K562 (cell line): Measurements from ENCODE around the gene SIMC1. TPM values are rescaled to one million over a fixed set of nuclear protein-coding genes. Genes with fewer than 3 reads are reported as not detected.
A peak's percentile ranks its signal among the peaks of the same experiment; 100 is the strongest.
"Not testable (repeated sequence)": the region's sequence is repeated elsewhere in the genome, so short reads cannot be mapped to it uniquely, and the experiment has no call there.

Source experiments
- ATAC-seq: fragments of 200-7000 bp; cut with Tn5 transposase; 3 replicates; pipeline ENCODE4 v1.9.1; 2020; ENCODE audit warnings: moderate library complexity
- BruUV-seq: library from RNA; stranded (reverse); fragments of 400-500 nt; replicated peaks from 2 replicates; lab custom pipeline; 2021; lab: Mats Ljungman, UMichigan
- CTCF ChIA-PET: fragments of 300-600 bp; formaldehyde crosslinking; extraction: SDS; loops from one replicate; lab custom pipeline; 2021; ENCODE audit warnings: low intra/inter-chr PET ratio; lab: Yijun Ruan, JAX
- POLR2A ChIA-PET: fragments of 300-600, 350-650 bp; sonication (Branson Sonifier 250); formaldehyde crosslinking; extraction: SDS; loops from one replicate; lab custom pipeline; 2021; ENCODE audit warnings: antibody characterized with exemption, inconsistent platforms; lab: Yijun Ruan, JAX
- DNase-seq, 4 experiments: peaks; one replicate each; pipeline versions ENCODE4 v3.0.0 to v3.0.0-alpha.2; 2011 to 2018; ENCODE audit warnings: low spot score in 3 of 4, mixed read lengths in 3 of 4; ENCODE audit errors: extremely low read depth in 1 of 4
- FAIRE-seq: peaks from 2 replicates; lab custom pipeline; 2011; peaks lifted over from hg19 to GRCh38; lab: Jason Lieb, UNC
- H2AFZ ChIP-seq: 2 replicates; pipeline ENCODE4 v1.6.0; 2011; ENCODE audit warnings: low read depth, low read length, control low read depth, inconsistent platforms
- H3K27ac ChIP-seq: fragments of 200-600 bp; 3 replicates; pipeline ENCODE4 v1.8.0; 2011; ENCODE audit warnings: low read depth, mild to moderate bottlenecking, control low read depth, inconsistent platforms, low read length, moderate library complexity, mixed read lengths; ENCODE audit errors: extremely low read depth
- H3K27me3 ChIP-seq, 2 experiments: fragments of 300-600 bp in 1 of 2; 2 replicates in 1 of 2; 3 replicates in 1 of 2; pipeline versions ENCODE4 v1.6.0 to v1.8.0; 2011; ENCODE audit warnings: inconsistent platforms in 2 of 2, low read length in 2 of 2, mild to moderate bottlenecking in 1 of 2, mixed read lengths in 1 of 2, moderate library complexity in 1 of 2; ENCODE audit not compliant: control insufficient read depth in 2 of 2, insufficient read depth in 2 of 2
- H3K36me3 ChIP-seq: fragments of 300-600 bp; 3 replicates; pipeline ENCODE4 v1.8.0; 2011; ENCODE audit warnings: mild to moderate bottlenecking, low read length, inconsistent platforms; ENCODE audit not compliant: control insufficient read depth, insufficient read depth
- H3K4me1 ChIP-seq, 2 experiments: fragments of 200-600 bp in 1 of 2; replicated peaks in 1 of 2; 2 replicates in 1 of 2; 3 replicates in 1 of 2; pipeline versions ENCODE4 v1.5.1 to v1.8.0; 2011; ENCODE audit warnings: inconsistent platforms in 2 of 2, low read length in 2 of 2, mild to moderate bottlenecking in 1 of 2, mixed read lengths in 1 of 2, moderate library complexity in 1 of 2; ENCODE audit not compliant: control insufficient read depth in 2 of 2, insufficient read depth in 2 of 2
- H3K4me2 ChIP-seq: 2 replicates; pipeline ENCODE4 v1.6.1; 2011; ENCODE audit warnings: low read length, control low read depth, inconsistent platforms, mixed read lengths; ENCODE audit not compliant: insufficient read depth
- H3K4me3 ChIP-seq: fragments of 200-600 bp; sonication (generic), shearing (Covaris generic); 2 replicates; pipeline ENCODE4 v1.5.1; 2016; ENCODE audit warnings: control low read depth, inconsistent platforms
- H3K79me2 ChIP-seq: fragments of 200-600 bp; 3 replicates; pipeline ENCODE4 v1.8.0; 2011; ENCODE audit warnings: low read length, inconsistent platforms; ENCODE audit not compliant: control insufficient read depth, insufficient read depth
- H3K9ac ChIP-seq, 2 experiments: 2 replicates each; pipeline versions ENCODE4 v1.6.0 to v1.6.1; 2011; ENCODE audit warnings: low read depth in 2 of 2, low read length in 2 of 2, control low read depth in 1 of 2, inconsistent platforms in 1 of 2, mild to moderate bottlenecking in 1 of 2, mixed read lengths in 1 of 2; ENCODE audit not compliant: insufficient read depth in 1 of 2
- H3K9me1 ChIP-seq: one replicate; pipeline ENCODE4 v1.6.0; 2011; ENCODE audit warnings: inconsistent platforms, mild to moderate bottlenecking, low read length, moderate library complexity; ENCODE audit not compliant: control insufficient read depth, insufficient read depth
- H3K9me3 ChIP-seq: replicated peaks from 2 replicates; pipeline ENCODE4 v1.5.1; 2011; ENCODE audit warnings: low read depth, low read length, inconsistent platforms; ENCODE audit not compliant: control insufficient read depth, insufficient read depth
- H4K20me1 ChIP-seq: replicated peaks from 2 replicates; pipeline ENCODE4 v1.6.1; 2011; ENCODE audit warnings: low read length, inconsistent platforms, mixed read lengths; ENCODE audit not compliant: control insufficient read depth, insufficient read depth
- ZNF507 ChIP-seq: conservative IDR thresholded peaks from 2 replicates; pipeline ENCODE4 v1.6.1; 2017; ENCODE audit warnings: missing genetic modification characterization, missing compliant biosample characterization
- WGBS: fragments of 100-300 bp; shearing (Covaris generic); methylation state at CpG from one replicate; pipeline ENCODE4 v1.1.6; 2016; ENCODE audit warnings: low coverage, mixed read lengths; ENCODE audit not compliant: insufficient coverage; ENCODE audit errors: missing lambda C conversion rate; 5-methylcytosine and 5-hydroxymethylcytosine counted together
- in situ Hi-C: fragments of 300-500 bp; cut with MboI; formaldehyde crosslinking; loops from 4 replicates; pipeline ENCODE4 v1.15.0; 2018; ENCODE audit warnings: inconsistent platforms, mixed read lengths
- intact Hi-C: fragments of 100-400 bp; cut with micrococcal nuclease; formaldehyde crosslinking; loops from 2 replicates; pipeline ENCODE4 v1.14.2; 2022
- polyA plus RNA-seq, 8 experiments: library from polyadenylated mRNA; depleted of rRNA in 4 of 8; stranded (reverse) in 5 of 8; unstranded in 3 of 8; fragments of >200 nt; fragmentation: Nextera tagmentation in 2 of 8; fragmentation: Illumina TruSeq in 1 of 8; extraction: Ambion mirVana in 2 of 8; extraction: Trizol in 1 of 8; gene quantifications; 2 replicates each; pipeline versions ENCODE4 v1.2.1 to v1.2.3, GENCODE V29; 2011 to 2014; ENCODE audit warnings: inconsistent platforms in 1 of 8, missing spikeins in 1 of 8
- total RNA-seq, 7 experiments: library from RNA; depleted of rRNA in 6 of 7; stranded (reverse); fragments of >200 nt in 6 of 7; fragmentation: Illumina TruSeq in 2 of 7; extraction: Trizol in 2 of 7; gene quantifications; 2 replicates each; pipeline versions ENCODE4 v1.2.1 to v1.2.3, GENCODE V29; 2011 to 2021; ENCODE audit warnings: low replicate concordance in 1 of 7

The SIMC1 gene
- total and polyA plus RNA-seq, 9 of the 15 experiments (the other 6 are each of a cell fraction or from before 2014, with no cell fraction given) = 7.2 to 36.3 (median 14.7) TPM

GRCh38 chr5:176250691-176251090 is 12.5 kb downstream of the SIMC1 start:
- peak; percentile 65 for TF ChIP-seq ZNF507 (tag)
- TF ChIP-seq, all 486 proteins: peak for 1; not testable (repeated sequence) for 485
- CTCF ChIA-PET, H3K4me1 ChIP-seq, H3K4me2 ChIP-seq, H2AFZ ChIP-seq, H3K9me1 ChIP-seq, H3K27ac ChIP-seq, H3K27me3 ChIP-seq, H3K9me3 ChIP-seq, FAIRE-seq, DNase-seq, in situ Hi-C loops, H3K36me3 ChIP-seq, H3K4me3 ChIP-seq, POLR2A ChIA-PET, H3K79me2 ChIP-seq, H4K20me1 ChIP-seq, BruUV-seq, intact Hi-C loops, ATAC-seq, H3K9ac ChIP-seq: not testable (repeated sequence)
- WGBS = 75% methylated on average over 2 of the region's 2 CpGs

DNA sequence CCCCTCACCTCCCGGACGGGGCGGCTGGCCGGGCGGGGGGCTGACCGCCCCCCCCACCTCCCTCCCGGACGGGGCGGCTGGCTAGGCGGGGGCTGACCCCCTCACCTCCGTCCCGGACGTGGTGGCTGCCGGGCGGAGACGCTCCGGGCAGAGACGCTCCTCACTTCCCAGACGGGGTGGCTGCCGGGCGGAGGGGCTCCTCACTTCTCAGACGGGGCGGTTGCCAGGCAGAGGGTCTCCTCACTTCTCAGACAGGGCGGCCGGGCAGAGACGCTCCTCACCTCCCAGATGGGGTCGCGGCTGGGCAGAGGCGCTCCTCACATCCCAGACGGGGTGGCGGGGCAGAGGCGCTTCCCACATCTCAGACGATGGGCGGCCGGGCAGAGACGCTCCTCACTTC is 13.9 kb downstream of the SIMC1 start:
- 89% methylated on average over 6 of the region's 36 CpGs for WGBS
- intact Hi-C loops, BruUV-seq: not testable (repeated sequence)

GRCh38 chr5:176253370-176254065 is 15.3 kb downstream of the SIMC1 start:
- CTCF ChIA-PET, FAIRE-seq: not testable (repeated sequence)
- 72% methylated on average over 7 of the region's 8 CpGs for WGBS

More for the DNA sequence above, 13.9 kb downstream of the SIMC1 start:
- H3K36me3 ChIP-seq, H3K9ac ChIP-seq, H3K4me1 ChIP-seq, H3K4me2 ChIP-seq, POLR2A ChIA-PET, H3K9me3 ChIP-seq, in situ Hi-C loops, DNase-seq, H4K20me1 ChIP-seq, H3K9me1 ChIP-seq, H3K4me3 ChIP-seq, ATAC-seq, FAIRE-seq, H3K27me3 ChIP-seq, H2AFZ ChIP-seq, H3K27ac ChIP-seq, H3K79me2 ChIP-seq, CTCF ChIA-PET: not testable (repeated sequence)

More at GRCh38 chr5:176253370-176254065, 15.3 kb downstream of the SIMC1 start:
- BruUV-seq, H3K9ac ChIP-seq, H3K9me1 ChIP-seq, ATAC-seq, H3K4me2 ChIP-seq, in situ Hi-C loops, POLR2A ChIA-PET, H3K9me3 ChIP-seq, DNase-seq, intact Hi-C loops, H3K36me3 ChIP-seq, H3K27ac ChIP-seq, H4K20me1 ChIP-seq, H3K4me1 ChIP-seq, H3K79me2 ChIP-seq, H3K4me3 ChIP-seq, H3K27me3 ChIP-seq, H2AFZ ChIP-seq: not testable (repeated sequence)
